Activated CD8-positive, alpha-beta memory T cell treated with anti-CD3 and anti-CD28 coated beads, Interleukin-2, amount 50 U/mL, for 4 hours (primary cell): ENCODE results near the gene PLXNA4.

Experiments
- DNase-seq: peaks from one replicate; pipeline ENCODE4 v3.0.0-alpha.2; 2020

PLXNA4 gene

DNA sequence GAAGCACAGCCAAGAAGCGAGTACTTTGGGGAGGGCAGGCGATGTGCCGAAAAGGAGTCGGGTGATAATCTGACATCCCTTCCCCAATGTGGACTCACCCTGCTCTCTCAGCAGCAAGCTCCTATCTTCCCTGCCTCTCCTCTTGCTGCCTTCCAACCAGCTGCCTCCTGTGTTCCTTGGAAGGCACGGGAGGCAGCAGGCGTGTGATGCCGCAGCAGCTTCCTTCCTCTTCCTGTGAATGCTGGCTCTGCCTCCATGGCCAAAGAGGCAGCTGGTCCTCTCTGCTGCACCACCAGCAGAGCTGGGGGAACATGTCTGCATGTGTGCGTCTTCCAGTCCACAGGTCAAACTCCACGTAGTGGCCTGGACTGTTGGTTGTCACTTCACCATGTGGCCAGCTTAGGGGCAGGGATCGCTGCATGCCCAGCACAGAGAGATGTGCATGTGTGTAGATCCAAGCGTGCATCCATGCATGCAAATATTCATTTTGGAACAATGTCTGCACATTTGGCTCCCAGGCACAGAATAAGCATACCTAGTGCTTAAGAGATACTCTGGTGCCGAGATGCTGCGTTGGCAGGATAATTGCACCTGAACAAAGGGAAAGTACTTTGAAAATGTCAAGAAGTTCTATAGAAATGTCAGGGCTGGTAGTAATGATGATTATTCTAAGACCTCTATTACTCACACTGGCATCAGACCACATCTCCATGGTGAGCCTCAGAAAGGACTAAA is 499.8 kb downstream of the PLXNA4 start:
- no peak for DNase-seq

DNA sequence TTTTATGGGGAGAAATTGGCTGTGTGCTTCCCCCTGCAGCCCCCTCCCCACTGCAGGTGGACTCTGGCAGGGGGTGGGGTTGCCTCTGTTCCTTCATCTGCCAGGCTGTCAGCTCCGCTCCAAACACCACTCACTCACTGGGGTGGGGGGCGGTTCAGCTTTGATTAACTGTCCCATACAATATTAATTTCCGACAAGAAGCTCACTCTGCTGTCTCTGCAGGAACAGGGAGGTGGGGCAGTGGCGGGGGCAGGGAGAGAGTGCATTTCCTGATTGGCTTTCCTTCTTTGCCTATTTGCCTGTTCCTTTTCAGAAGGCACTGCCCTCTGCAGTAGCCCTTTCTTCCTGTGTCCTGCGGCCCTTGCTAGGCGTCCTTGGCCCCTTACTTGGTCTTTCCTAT is 500.8 kb downstream of the PLXNA4 start:
- DNase-seq = no peak

DNA sequence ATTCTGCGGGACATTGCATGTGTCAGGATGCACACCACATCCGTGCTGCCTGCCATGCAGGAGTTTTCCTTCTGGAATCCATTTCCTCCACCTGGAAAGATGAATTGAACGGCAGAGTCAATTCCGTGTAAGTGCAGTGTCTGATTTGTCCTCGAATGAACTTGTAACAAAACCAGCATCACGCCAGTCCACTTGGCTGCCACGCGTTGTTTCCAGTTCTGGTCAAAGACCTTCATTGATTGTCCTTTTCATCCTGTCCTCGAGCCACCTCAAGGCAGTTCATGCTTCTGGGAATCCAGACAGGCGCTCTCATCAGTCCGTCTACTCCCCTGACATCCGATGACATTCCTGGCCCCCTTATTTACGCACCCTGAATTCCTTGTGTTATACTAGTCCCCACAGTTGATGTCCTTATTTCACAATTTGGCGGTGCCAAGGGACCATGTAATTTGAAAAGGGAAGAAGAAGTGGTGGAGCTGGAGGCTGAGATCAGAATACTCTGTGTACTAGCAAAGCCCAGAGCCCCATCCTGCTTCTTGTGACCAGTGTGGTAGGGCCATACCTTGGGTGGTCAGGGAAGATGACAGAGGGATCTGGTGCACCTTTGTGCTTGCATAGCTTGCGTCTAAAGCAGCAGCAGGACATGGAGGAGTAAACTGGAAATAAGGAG is 502.2 kb downstream of the PLXNA4 start:
- no peak for DNase-seq
